NCI-H510A (cell line): ENCODE results near the gene ESYT3.
"Not testable (repeated sequence)": the region's sequence is repeated elsewhere in the genome, so short reads cannot be mapped to it uniquely, and the experiment has no call there.

Experiments used
- DNase-seq: peaks from one replicate; lab custom pipeline; 2025; lab: John Stamatoyannopoulos, UW

ESYT3 gene

GRCh38 chr3:138493804-138494606 lies 59.6 kb downstream of the ESYT3 start:
- no peak for DNase-seq

- no peak for DNase-seq
Observed at GRCh38 chr3:138494607-138494929, 60.2 kb downstream of the ESYT3 start.

- not testable (repeated sequence) for DNase-seq
Observed at GRCh38 chr3:138495638-138496037, 61.2 kb downstream of the ESYT3 start.

GRCh38 chr3:138496436-138496835 lies 62.0 kb downstream of the ESYT3 start:
- no peak for DNase-seq

- no peak for DNase-seq
Observed at GRCh38 chr3:138497021-138497420, 62.6 kb downstream of the ESYT3 start.

GRCh38 chr3:138497851-138498250 lies 63.4 kb downstream of the ESYT3 start:
- no peak for DNase-seq

GRCh38 chr3:138498991-138499390 lies 64.6 kb downstream of the ESYT3 start:
- DNase-seq, result no peak

GRCh38 chr3:138507524-138507923 lies 73.1 kb downstream of the ESYT3 start:
- no peak for DNase-seq

GRCh38 chr3:138509586-138509985 lies 75.2 kb downstream of the ESYT3 start:
- DNase-seq, result no peak

GRCh38 chr3:138511945-138512344 lies 77.5 kb downstream of the ESYT3 start:
- no peak for DNase-seq

- DNase-seq, result no peak
Observed at GRCh38 chr3:138513090-138513843, 78.9 kb downstream of the ESYT3 start.

- not testable (repeated sequence) for DNase-seq
Observed at GRCh38 chr3:138521445-138521844, 87.0 kb downstream of the ESYT3 start.
